Measurements from ENCODE around the gene SRSF6.
"Not testable (repeated sequence)": the region's sequence is repeated elsewhere in the genome, so short reads cannot be mapped to it uniquely, and the experiment has no call there.

SRSF6 gene

GRCh38 chr20:43490038-43490437 is 32.3 kb downstream of the SRSF6 start:
- DNase-seq = no peak

DNA sequence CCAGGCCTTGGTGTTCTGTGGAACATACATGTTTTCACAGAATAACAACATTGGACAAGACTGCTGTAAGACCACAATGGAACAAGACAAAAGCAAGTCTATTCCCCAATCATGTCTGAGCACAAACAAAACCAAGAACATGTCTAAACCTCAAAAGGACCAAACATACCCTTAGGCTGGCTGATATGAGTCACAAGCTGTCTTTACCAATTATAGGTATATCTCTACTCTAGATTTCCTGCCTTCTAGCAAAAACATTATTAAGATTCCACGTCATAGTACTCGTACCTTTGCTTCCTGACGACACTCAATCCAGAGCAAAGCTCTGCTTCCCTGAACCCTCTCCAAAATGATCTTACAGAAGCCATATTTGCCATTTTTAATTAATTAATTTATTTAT is 34.4 kb downstream of the SRSF6 start:
- DNase-seq = no peak

GRCh38 chr20:43495388-43495787 is 37.7 kb downstream of the SRSF6 start:
- DNase-seq = no peak

GRCh38 chr20:43502021-43502420 is 44.3 kb downstream of the SRSF6 start:
- not testable (repeated sequence) for DNase-seq

DNA sequence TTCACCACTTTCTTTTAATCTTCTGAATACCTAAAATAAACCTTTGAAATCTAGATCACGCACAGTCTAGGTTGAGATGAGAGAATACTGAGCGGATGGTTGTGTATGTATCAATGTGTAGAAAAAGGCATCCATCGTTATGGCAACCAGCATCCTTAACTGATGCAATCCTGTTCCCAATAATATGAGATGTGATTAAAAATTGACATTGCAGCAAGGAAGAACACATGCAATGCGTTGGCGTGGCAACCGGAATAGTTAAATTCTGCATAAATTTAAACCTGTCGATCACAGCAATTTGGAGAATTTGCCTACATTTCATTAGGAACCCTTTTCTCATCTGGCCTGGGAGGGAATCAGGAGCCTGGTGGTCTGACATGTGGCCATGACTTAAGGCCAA is 48.5 kb downstream of the SRSF6 start:
- DNase-seq = no peak

- DNase-seq = no peak
Observed at GRCh38 chr20:43507150-43508080, 49.7 kb downstream of the SRSF6 start, which contains the start of gene L3MBTL1. Gene L3MBTL1, plus strand, starts transcription at chr20:43507697. Its CDS starts 5,807 bp downstream, at chr20:43513504.

DNA sequence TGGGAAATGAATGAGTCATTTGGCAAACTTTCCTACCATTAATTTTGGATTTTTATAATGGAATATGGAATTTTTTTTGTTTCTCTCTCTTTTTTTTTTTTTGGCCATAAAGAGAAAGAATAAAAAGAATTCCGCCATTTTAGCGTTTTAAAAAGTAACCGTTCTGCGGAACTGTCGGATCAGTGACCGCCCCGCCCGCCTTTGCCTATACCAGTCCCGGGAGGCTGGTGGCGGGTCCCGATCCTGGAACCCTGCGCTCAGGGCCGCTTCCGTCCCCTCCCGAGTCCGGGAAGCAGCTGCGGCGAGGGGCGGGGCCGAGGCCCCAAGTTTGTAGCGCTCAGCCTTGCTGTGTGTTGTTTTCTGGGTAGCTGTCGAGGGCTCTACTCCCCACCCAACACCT is 50.4 kb downstream of the SRSF6 start:
- no peak for DNase-seq

DNA sequence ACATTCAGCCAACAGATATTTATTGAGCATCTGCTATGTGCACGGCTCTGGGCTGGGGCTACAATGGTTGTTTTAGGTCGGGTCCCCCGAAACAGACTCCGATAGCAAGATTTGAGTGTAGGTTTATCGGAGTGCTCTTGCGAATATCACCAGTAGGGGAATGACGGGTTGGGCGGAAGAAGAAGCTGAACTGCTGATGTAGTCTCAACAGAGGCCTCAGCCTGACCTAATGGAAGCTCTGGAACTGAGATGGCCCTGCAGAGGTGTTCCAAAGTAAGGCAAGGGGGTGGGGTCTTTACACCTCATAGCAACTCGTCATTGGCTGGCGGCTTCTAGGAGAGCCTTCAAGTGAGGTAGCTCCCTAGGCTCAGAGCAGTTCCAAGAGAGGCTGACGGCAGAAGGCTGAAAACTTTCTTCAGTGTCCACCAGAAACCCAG is 50.9 kb downstream of the SRSF6 start:
- DNase-seq = no peak

DNA sequence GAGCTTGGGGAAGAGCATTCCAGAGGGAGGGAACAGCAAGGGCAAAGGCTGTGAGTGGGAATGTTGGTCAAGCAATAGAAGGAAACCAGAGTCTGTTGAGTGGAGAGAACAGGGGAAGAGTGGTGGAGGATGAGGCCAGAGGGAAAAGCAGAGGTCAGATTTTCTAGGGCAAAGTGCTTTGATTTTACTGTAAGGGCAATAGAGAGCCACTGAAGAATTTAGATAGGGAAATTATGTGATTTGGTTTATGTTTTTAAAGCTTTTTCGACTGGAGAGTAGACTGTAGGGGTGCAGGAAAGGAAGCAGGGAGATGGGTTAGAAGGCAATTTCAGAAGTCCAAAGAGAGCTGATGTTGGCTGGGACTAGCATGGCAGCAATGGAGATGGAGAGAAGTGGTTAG is 54.2 kb downstream of the SRSF6 start:
- no peak for DNase-seq

GRCh38 chr20:43513372-43513930 is 55.8 kb downstream of the SRSF6 start:
- no peak for DNase-seq

All from bone marrow (tissue), 2 donors.